Lower leg skin (tissue), 4 donors: ENCODE data around the gene HS6ST3. TPM values are rescaled to one million over a fixed set of nuclear protein-coding genes. Genes with fewer than 3 reads are reported as not detected.

Experiments
- DNase-seq, 2 donors: peaks; one replicate each; pipeline ENCODE4 v3.0.0-alpha.2; 2019; ENCODE audit warnings: low spot score in 2 of 2
- H3K4me3 ChIP-seq: fragments of 200-600 bp; sonication (generic); 2 replicates; pipeline ENCODE4 v1.5.1; 2017; ENCODE audit warnings: mild to moderate bottlenecking, low read depth; ENCODE audit not compliant: poor library complexity, severe bottlenecking
- CTCF ChIP-seq, 3 donors: fragments of 450-650 bp; IDR thresholded peaks; one replicate each; pipeline ENCODE4 v1.5.1; 2016; ENCODE audit warnings: antibody characterized with exemption in 3 of 3, mild to moderate bottlenecking in 3 of 3, moderate library complexity in 2 of 3
- POLR2A ChIP-seq, 2 donors: fragments of 450-650 bp; IDR thresholded peaks; one replicate each; pipeline ENCODE4 v1.6.1; 2016 to 2017; ENCODE audit warnings: antibody characterized with exemption in 2 of 2, mild to moderate bottlenecking in 1 of 2, moderate library complexity in 1 of 2
- WGBS, 2 donors: methylation state at CpG; one replicate each; pipeline ENCODE4 v1.1.5; 2018; 5-methylcytosine and 5-hydroxymethylcytosine counted together
- intact Hi-C: fragments of 100-400 bp; cut with DNase I; formaldehyde crosslinking; loops from one replicate; pipeline ENCODE4 v1.15.0; 2023; ENCODE audit warnings: low total_unique reads
- total RNA-seq, 4 donors: library from RNA; depleted of rRNA; stranded (reverse); fragments of >200 nt; gene quantifications; one replicate each; pipeline ENCODE4 v1.1.0, GENCODE V29; 2016

HS6ST3 gene
- total RNA-seq, 4 donors from 2014 or later: 0.72 to 1.5 (median 0.87) TPM

GRCh38 chr13:96525715-96526114, 435.8 kb downstream of the HS6ST3 start:
- no peak for DNase-seq
- 88 to 89% methylated on average over 2 of the region's 2 CpGs for WGBS, 2 donors
- intact Hi-C loops: no loop called here

GRCh38 chr13:96527497-96527896, 437.6 kb downstream of the HS6ST3 start:
- intact Hi-C loops: no loop called here
- DNase-seq: no peak
- H3K4me3 ChIP-seq: no peak overlapping the region
- TF ChIP-seq CTCF (IDR thresholded peaks at IDR 0.05): no peak
- TF ChIP-seq POLR2A (IDR thresholded peaks at IDR 0.05): no peak
- 39 to 43% methylated on average over 3 of the region's 3 CpGs for WGBS, 2 donors

More at GRCh38 chr13:96525715-96526114, 435.8 kb downstream of the HS6ST3 start:
- TF ChIP-seq CTCF (IDR thresholded peaks at IDR 0.05): no peak
- no peak overlapping the region for H3K4me3 ChIP-seq

GRCh38 chr13:96532804-96533203, 442.9 kb downstream of the HS6ST3 start:
- TF ChIP-seq CTCF (IDR thresholded peaks at IDR 0.05) (no peak), POLR2A (IDR thresholded peaks at IDR 0.05) (no peak)
- DNase-seq: no peak
- WGBS, 2 donors: 87 to 93% methylated on average over 2 of the region's 2 CpGs
- intact Hi-C loops: no loop called here
- H3K4me3 ChIP-seq: no peak overlapping the region

- no peak for DNase-seq
- intact Hi-C loops: no loop called here
- TF ChIP-seq POLR2A (IDR thresholded peaks at IDR 0.05) (no peak), CTCF (IDR thresholded peaks at IDR 0.05) (no peak)
- WGBS, 2 donors: 69 to 76% methylated on average over 7 of the region's 7 CpGs
- no peak overlapping the region for H3K4me3 ChIP-seq
These were observed 443.5 kb downstream of the HS6ST3 start for GRCh38 chr13:96533408-96533807.

- 76 to 81% methylated on average over 2 of the region's 2 CpGs for WGBS, 2 donors
- DNase-seq: no peak
- intact Hi-C loops: no loop called here
- H3K4me3 ChIP-seq: no peak overlapping the region
- TF ChIP-seq CTCF (IDR thresholded peaks at IDR 0.05): no peak
- TF ChIP-seq POLR2A (IDR thresholded peaks at IDR 0.05): no peak
These were observed 449.9 kb downstream of the HS6ST3 start for GRCh38 chr13:96539791-96540190.

- DNase-seq: no peak
- no peak overlapping the region for H3K4me3 ChIP-seq
- 45 to 50% methylated on average over 3 of the region's 3 CpGs for WGBS, 2 donors
- TF ChIP-seq CTCF (IDR thresholded peaks at IDR 0.05) (no peak), POLR2A (IDR thresholded peaks at IDR 0.05) (no peak)
- intact Hi-C loops: no loop called here
These were observed 450.8 kb downstream of the HS6ST3 start for GRCh38 chr13:96540670-96541069.
